ENCODE measurements around the gene VEPH1.

Gene VEPH1

DNA sequence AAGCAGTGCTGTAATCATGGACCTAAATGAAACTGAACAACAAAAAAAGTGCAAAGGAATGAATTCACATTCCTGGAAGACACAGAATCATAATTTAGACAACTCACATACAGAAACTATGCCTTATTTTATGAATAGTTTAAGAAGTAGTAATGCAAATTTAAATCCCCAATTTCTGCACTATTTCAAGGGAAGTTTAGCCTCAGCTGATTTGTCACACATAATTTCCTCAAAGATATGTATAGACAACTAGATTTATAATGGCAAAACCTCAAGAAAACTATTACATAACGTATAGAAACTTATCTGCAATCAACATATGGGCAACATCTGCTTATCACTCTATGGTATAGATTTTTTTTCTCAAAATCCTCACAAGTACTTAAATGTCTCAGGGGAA, 74.4 kb downstream of the VEPH1 start:
- DNase-seq (ENCODE audit: low read depth): no peak

DNA sequence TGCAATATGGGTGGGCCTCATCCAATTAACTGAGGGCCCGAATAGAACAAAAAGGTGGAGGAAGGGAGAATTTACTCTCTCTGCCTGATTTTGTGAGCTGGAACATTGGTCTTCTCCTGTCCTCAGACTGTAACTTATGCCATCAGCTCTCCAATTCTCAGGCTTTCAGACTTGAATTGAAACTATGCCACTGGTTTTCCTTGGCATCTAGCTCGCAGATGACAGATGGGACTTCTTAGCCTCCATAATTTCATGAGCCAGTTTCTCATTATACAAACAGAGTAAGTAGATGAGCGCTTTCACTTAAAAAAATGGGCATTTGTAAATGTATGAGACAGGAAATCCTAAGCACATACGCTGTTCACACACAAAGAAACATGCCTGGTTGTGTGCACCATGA, 75.3 kb downstream of the VEPH1 start:
- DNase-seq (ENCODE audit: low read depth): no peak

DNA sequence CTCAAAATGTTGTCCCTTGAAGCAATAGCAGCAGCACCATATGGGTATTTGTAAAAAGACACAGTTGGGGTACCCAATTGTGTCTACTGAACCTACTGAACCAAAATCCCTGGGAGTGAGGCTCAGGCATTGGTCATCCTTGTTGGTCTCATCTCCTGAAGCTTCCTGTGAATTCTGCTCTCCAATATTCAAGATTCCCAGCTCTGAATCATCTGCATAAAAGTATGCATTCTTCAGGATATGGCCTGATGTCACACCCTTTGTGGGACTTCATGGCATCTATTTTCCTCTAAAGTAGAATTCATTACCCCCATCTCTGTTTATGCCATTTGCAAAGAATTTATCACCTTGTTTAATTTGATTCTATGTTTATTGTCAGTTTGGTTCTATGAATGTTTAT, 79.9 kb downstream of the VEPH1 start:
- no peak for DNase-seq (ENCODE audit: low read depth)

DNA sequence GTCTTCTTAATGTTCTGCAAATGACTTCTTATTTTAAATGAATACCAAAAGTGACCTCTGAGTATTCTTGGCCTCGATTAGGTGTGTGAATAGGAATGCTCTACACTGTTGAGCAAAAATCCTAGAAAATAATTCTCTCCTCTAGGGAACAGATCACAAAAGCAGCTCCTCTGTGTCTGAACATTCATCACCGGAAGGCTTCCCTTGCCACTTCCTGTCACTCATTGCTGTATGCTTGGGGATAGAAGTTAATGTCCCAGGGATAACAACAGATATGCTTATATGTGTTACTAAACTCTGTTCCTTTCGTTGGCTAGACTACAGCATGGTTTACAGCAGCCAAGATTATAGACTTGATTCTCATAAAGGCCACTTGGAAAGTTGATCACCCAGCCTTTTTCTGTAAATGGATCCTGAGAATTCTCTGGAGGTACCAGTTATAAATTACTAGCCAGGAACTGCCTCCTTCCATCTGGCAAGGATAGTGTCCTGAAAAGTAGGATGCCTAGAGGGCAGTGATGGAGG, 82.5 kb downstream of the VEPH1 start:
- no peak for DNase-seq (ENCODE audit: low read depth)

DNA sequence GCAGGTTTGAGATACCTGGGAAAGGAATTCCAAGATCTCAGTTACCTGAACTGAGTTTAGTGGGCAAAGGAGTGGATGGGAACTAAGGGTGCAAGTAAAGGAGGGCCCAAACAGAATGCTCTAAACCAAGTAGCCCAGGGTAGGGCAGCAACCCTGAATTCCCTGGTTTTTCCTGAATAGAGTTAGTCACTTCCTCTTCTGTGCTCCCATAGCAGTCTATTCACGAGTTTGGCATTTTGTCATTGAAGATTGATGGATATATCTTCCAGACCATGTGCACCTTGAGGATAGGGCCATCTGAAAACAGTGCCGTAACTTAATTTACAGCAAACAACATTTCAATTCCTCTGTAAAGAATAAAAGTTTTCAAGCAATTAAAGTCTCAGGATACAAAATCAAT, 85.1 kb downstream of the VEPH1 start:
- no peak for DNase-seq (ENCODE audit: low read depth)

DNA sequence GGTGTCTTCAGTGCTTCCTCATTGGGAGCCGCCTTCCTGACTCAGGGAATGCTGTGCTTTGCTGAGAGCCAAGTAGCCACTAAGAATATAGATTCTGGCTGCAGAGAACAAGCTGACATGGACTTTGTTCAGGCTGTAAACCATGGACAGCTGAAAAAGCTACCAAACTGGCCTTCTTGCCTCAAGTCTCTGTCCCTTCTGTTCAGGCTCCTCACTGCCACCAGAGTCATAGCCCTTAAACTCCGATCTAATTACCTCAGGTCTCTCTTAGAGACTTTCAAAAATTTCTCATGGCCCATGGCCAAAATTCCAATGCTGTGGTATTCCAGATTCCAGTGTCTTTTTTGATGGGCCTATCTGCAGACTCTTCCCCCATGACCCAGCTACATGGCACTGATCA, 86.0 kb downstream of the VEPH1 start:
- DNase-seq (ENCODE audit: low read depth): no peak

DNA sequence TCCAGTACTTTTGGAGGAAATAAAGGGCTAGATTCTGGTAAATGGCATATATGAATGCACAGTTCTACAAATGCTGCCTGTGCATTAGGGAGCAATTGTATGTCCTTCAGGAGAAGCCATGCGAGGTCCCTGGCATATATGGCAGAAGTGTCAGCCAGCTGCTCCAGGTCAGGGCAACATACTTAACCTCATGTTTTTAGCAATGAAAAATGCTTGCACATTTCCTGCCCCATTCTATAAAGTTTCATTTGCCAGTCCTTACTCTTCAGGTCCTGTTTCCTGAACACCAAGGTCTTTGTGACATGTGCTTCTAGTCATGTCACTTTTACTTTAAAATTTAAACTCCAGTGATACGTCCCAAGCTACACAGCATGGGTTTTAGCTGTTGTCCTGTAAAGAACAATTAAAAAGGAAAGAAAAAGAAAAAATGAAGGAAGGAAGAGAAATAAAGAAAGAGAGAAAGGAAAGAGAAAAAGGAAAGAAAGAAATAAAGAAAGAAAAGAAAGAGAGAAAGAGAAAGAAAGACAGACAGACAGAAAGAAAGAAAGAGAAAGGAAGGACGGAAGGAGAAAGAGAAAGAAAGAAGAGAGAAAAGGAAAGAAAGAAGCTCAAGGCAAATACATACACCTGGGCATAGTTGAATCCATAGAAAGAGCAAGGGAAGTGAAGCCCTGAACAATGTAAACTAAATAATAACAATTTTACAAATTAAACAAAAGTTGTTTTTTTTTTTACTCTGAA, 86.7 kb downstream of the VEPH1 start:
- DNase-seq (ENCODE audit: low read depth): no peak

DNA sequence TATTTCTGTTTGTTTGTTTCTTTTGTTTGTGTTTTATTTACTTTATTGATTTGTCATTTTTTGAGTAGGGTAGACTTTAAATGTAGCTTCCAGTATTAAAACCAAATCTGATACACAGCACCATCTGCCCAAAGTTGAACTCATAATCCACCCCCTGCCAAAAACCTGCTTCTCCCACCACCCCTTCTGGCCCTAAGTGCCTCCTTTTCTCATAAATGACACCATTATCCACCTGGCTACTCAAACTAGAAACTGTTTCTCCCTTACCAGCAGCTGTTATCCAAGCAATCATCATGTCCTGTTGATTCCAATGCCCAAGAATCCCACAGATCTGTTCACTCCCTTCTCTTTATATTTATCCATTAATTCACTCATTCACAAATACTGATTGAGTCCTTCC, 88.4 kb downstream of the VEPH1 start:
- DNase-seq (ENCODE audit: low read depth): no peak

DNA sequence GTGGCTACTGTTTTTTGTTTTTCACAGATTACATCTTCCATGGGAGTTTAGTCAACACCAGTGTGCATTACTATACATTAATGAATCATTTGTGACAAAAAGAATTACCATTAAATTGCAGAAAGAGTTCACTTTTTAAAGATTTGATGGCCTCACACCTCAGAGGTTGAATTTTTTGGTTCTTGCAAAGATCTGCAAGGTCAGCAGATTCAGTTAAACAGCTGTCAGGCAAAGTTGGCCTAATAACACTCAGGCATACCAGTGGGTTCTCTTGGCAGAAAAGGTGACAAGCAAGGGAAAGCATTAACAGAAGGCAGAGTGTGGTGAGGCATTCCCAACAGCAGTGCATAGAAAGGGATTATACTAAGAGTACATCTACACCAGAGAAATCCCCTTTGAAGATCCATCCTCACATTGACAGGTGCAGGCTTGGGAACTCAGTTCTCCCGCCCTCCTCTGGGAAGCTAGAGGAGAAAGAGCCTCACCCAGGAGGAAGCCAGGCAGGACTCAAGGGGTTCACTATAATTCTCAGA, 90.8 kb downstream of the VEPH1 start:
- DNase-seq (ENCODE audit: low read depth): no peak

DNA sequence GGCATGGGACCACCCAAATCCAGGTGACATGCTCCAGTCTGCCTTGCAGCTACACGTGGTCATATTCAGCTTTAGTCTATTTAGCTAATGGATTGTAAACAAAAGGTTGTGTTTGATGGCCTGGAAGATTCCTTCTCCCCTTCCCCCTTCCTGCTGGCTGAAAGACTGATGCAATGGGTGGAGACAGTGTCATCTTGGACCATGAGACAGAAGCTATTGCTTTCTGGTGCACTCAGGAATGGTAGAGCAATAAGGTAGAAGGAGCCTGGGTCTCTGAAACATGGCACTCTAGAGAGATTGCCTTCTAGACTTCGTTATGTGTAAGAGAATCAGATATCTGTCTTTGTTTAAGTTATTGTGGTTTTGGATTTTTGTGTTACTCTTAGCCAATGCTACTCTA, 92.3 kb downstream of the VEPH1 start:
- DNase-seq (ENCODE audit: low read depth): no peak

DNA sequence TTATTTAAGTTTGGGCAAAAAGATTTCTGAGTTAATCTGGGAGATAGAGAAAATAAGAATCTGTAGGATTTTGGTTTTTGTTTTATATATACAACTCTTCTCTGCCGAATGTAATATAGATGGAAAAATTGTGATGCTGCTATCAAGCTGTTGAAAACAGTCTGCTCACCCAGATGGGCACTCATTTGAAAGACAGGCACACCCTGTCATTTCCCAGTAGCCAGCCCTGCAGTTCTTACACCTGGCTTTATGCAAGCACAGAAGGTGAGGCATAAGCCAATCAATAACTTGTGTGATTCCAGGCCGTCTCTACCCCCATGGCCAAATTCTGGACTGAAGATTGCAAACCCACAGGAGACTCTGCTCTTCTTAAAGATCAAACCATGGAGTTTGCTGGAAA, 93.7 kb downstream of the VEPH1 start:
- DNase-seq (ENCODE audit: low read depth): no peak

DNA sequence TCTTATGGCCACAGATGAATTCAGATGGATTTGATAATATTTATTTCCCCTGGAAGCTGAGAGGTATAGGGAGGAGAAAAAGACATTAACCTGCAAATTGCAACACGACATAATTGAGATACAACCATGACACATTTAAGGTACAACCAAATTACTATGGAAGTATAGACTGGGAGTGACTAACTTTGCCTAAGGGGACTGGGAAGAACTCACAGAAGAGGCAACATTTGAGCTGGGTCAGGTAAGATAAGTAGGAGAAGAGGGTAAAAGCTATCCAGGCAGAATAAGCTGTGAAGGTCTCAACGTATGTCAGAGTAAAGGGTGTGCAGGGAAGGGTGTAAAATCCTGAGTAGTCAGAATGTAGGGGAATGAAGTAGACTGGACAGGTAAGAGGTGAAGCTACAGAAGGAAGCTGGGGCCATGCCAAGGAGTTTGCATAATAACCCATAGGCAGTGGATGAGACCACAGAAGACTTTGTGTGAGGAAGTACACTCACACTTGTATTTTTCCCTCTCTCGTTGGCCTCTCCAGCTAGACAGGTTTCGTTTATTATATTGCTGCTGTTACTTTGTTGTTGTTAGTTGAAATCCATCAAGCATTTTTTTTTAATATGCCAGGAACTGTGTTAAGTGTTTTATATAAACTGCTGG, 94.6 kb downstream of the VEPH1 start:
- DNase-seq (ENCODE audit: low read depth): no peak

DNA sequence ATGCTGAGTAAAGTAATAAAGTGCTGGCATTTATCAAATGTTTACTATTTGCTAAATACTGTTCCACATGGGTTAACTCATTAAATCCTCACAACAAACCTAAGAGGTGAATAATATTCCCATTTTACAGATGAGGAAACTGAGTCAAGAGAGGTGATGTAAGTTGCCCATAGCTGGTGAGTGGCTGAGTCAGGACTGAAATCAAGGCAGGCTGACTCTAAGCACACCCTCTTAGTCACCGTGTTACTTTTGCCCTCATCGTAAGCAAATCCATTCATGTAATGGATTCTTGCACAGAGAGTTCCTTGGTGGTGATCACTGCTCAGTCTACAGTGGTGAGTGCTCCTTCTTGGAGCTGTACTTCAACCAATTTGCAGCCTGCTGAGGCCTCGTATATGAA, 95.4 kb downstream of the VEPH1 start:
- DNase-seq (ENCODE audit: low read depth): no peak

DNA sequence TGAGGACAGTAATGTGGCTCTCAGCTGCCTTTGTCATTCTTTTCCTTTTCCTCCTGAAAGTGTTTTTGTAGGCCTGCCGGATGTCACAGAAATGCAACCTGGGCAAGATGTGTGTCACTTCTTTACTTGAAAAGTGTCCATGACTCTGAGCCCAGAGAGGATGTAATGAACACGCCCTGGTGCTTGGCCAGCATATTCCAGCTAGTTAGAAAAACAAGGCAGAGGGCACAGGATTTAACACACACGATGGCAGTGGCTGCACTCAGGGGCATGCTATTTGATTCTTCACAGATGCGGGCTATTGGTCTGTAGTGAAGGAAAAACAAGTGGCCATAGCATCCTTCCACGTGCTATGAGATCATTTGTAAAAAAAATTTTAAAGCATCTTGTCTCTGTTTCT, 96.8 kb downstream of the VEPH1 start:
- DNase-seq (ENCODE audit: low read depth): no peak

DNA sequence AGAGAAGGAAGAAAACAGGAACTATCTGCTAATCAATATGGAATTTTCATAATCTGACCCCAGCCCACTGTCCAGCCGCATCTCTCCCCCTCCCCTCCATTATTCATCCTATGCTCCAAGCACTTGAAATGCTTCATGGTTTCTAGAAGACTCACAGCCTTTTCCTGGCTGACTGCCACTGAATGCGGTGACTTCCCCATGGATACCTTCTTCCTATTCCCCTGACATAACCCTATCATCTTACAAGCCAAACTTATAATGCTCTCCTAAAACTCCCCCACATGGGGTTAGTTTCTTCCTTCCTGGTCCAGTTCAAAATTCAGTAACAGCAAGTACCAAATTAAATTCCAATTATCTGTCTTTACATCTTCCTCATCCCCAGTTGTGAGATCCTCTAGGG, 97.8 kb downstream of the VEPH1 start:
- no peak for DNase-seq (ENCODE audit: low read depth)

DNA sequence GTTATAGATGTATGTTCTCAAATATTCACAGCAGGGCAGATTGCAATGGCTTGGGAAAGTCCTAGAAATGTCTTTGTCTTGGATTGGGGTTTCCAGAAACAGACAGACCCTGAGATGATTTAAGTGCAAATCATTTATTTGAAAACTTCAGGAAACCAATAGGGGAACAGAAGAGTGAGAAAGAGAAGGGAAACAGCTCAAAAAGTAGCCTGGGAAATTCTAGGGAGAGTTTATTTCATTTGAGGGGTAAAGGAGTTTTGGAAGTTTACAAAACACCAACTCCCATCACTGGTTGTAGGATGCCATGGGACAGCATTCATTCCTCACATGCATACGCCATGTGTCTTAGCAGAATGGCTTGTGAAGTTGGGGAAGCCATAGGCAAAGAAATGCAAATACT, 98.8 kb downstream of the VEPH1 start:
- DNase-seq (ENCODE audit: low read depth): no peak

DNA sequence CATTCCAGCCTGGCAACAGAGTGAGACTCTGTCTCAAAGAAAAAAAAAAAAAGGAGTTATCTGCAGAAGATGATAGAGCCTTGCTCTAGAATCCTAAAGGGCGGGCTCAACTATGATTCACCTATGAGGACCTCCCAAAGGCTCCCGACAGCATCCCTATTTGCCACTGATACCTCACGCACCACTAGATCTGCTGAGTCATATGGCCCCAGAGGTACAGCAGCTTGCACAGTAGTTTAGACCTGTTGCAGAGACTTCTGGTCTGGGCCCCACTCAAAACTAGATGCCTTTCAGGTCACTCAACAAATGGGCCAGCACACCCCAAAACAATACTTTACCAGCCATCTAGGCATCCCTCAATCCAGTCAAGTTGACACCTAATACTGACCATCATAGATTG, 104.6 kb downstream of the VEPH1 start:
- DNase-seq (ENCODE audit: low read depth): no peak

DNA sequence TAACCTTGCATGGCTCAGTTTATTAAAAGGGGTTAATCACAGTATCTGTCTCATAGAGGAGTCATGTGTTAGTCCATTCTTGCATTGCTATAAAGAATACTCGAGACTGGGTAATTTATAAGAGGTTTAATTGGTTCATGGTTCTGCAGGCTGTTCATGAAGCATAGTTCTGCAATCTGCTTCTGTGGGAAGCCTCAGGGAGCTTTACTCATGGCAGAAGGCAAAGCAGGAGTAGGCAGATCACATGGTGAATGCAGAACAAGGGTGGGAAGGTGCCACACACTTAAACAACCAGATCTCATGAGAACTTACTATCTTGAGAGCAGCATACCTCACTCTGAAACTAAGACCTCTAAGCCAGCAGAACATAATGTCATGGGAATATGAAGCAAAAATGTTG, 108.8 kb downstream of the VEPH1 start:
- DNase-seq (ENCODE audit: low read depth): no peak

DNA sequence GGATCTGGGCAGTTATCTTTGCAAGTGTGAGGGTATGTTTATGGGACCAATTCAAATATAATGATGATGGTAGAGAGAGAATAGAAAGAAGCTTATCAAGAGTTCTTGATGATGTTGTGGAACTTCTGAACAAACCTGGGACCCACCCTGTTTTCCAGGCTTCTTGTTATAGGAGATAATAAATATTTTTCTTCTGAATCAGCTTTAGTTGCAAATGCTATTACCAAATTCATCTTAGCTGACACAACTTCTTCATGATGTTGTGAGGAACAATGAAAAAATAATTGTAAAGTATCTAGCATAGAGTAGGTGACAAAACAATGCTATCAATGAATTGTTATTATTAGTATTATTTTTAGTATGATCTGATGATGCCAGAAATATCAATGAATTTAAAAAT, 110.1 kb downstream of the VEPH1 start:
- no peak for DNase-seq (ENCODE audit: low read depth)

DNA sequence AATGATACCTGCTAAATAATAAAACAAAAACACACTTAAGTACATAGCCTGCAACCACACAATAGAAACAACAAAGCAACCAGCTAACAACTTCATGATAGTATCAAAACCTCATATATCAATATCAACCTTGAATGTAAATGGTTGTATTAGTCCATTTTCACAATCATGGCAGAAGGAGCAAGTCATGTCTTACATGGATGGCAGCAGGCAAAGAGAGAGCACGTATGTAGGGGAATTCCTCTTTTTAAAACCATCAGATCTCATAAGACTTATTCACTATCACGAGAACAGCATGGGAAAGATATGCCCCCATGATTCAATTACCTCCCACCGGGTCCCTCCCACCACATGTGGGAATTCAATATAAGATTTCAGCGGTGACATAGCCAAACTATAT, 111.1 kb downstream of the VEPH1 start:
- no peak for DNase-seq (ENCODE audit: low read depth)

DNA sequence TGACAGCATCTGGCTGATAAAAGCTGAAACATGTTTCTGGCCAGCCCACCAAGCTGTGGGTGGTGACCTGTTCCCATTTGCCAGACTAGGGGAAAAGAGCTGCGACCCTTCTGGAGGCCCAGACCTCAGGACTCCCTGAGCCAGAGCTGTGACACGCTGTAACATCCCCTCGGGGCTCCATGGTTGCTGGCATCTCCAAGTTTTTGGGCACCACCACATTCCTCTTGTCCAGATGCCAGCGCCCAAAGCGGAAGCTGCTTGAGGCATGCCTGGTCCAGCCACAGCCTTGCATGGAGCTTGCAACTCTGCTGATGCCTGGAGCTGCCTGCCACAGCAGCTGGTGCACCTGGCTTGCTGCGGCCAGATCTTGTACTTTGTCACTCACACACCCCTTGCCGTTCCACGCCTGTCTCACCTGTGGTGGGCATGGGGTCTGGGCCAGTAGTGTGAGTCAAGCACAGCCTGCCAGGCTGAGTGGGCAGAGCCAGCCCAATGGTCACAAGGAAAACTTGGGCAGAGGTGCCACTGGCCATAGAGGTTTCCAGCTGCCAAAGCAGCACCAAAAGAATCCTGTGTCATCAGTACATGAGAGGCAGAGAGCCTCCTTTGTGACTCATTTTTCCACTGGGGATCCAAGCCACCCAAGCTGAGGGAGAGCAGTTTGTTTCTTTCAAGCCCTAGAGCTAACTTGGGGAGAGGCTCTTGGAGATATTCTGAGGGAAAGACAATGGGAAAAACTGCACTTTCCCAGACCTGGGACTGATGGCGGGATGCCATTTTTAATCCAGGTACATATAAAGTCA, 112.3 kb downstream of the VEPH1 start:
- DNase-seq (ENCODE audit: low read depth): no peak

DNA sequence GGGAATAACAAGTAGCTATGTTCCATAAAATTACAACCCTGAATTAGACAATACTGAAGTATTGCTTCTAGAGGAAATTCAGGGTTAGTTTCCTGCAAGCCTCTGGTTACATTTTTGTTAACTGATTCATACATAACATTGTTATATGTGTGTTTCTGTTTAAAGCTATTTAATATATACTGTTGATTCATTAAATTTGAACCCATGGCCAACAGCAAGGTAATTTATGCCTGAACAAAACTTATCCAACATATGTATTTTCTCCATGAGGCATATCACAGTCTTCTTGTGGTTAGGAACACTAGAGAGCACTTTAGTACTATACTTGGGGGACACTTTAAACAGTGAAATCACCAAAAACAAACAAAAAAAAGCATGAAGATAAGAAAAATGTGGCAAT, 114.2 kb downstream of the VEPH1 start:
- DNase-seq (ENCODE audit: low read depth): no peak

All from GM04503 (cell line).